Kidney (tissue), 14 donors: ENCODE measurements around the gene GPC6. TPM values are rescaled to one million over a fixed set of nuclear protein-coding genes. Genes with fewer than 3 reads are reported as not detected.

ENCODE experiments used
- DNase-seq, 5 donors: peaks; one replicate each; pipeline ENCODE4 v3.0.0-alpha.2; 2013 to 2020
- FAIRE-seq: peaks from 2 replicates; lab custom pipeline; 2012; peaks lifted over from hg19 to GRCh38; lab: Jason Lieb, UNC
- H3K27ac ChIP-seq, 2 donors: one replicate each; pipeline ENCODE4 v1.7.0; 2013; ENCODE audit warnings: low read depth in 2 of 2, low read length in 2 of 2, inconsistent platforms in 1 of 2
- H3K27me3 ChIP-seq: one replicate; pipeline ENCODE4 v1.7.1; 2013; ENCODE audit warnings: low read length, inconsistent platforms; ENCODE audit not compliant: control insufficient read depth, insufficient read depth
- H3K36me3 ChIP-seq, 3 donors: one replicate each; pipeline versions ENCODE4 v1.7.0 to v1.7.1; 2013; ENCODE audit warnings: low read length in 3 of 3, control low read depth in 1 of 3, inconsistent platforms in 1 of 3; ENCODE audit not compliant: insufficient read depth in 3 of 3, control insufficient read depth in 2 of 3
- H3K4me1 ChIP-seq, 3 donors: one replicate each; pipeline versions ENCODE4 v1.7.0 to v1.7.1; 2013; ENCODE audit warnings: low read length in 3 of 3, inconsistent platforms in 1 of 3, low read depth in 1 of 3; ENCODE audit not compliant: control insufficient read depth in 2 of 3, insufficient read depth in 2 of 3
- H3K4me3 ChIP-seq, 3 donors: one replicate each; pipeline versions ENCODE4 v1.7.0 to v1.8.1; 2013; ENCODE audit warnings: low read length in 3 of 3, control low read depth in 1 of 3, inconsistent platforms in 1 of 3
- H3K9ac ChIP-seq, 3 donors: one replicate each; pipeline versions ENCODE4 v1.7.0 to v1.7.1; 2013; ENCODE audit warnings: low read length in 3 of 3, control low read depth in 1 of 3, inconsistent platforms in 1 of 3
- H3K9me3 ChIP-seq, 3 donors: one replicate each; pipeline versions ENCODE4 v1.7.0 to v1.7.1; 2013; ENCODE audit warnings: low read length in 3 of 3, control low read depth in 1 of 3, inconsistent platforms in 1 of 3; ENCODE audit not compliant: control insufficient read depth in 2 of 3, insufficient read depth in 1 of 3
- intact Hi-C: fragments of 100-400 bp; cut with DNase I; formaldehyde crosslinking; loops from one replicate; pipeline ENCODE4 v1.11.1; 2022
- polyA plus RNA-seq: library from polyadenylated mRNA; stranded (reverse); fragments of 350-450 nt; fragmentation: Illumina TruSeq; extraction: RNeasy Lipid Tissue Mini Kit (QIAGEN cat#74804); gene quantifications from one replicate; pipeline ENCODE4 v1.2.3, GENCODE V29; 2014; ENCODE audit warnings: low read depth, low replicate concordance; ENCODE audit not compliant: insufficient read depth
- total RNA-seq: library from RNA; stranded (reverse); fragmentation: NEBNext Ultra II Directional; extraction: Animal tissue kit (Norgen Biotek cat#: 25700); gene quantifications from one replicate; pipeline ENCODE4 v1.2.1, GENCODE V29; 2021
- TF ChIP-seq, protein P1 (sequence below): IDR thresholded peaks from 3 replicates; pipeline ENCODE4 v1.5.1; 2012; ENCODE audit warnings: mild to moderate bottlenecking, moderate library complexity, borderline replicate concordance; ENCODE audit not compliant: insufficient read depth; ENCODE audit errors: extremely low read depth
- donor health status: control.
- donor health status: control.
- donor health status: control.
- donor health status: control.
- donor health status: control.
- donor health status: DM: yes; HTN: yes; CAD: no.
- donor health status: Normal renal cell carcinoma (clear cell type).

Gene GPC6
- total and polyA plus RNA-seq, 2 donors from 2014 or later, result 6.2 to 15.5 TPM

DNA sequence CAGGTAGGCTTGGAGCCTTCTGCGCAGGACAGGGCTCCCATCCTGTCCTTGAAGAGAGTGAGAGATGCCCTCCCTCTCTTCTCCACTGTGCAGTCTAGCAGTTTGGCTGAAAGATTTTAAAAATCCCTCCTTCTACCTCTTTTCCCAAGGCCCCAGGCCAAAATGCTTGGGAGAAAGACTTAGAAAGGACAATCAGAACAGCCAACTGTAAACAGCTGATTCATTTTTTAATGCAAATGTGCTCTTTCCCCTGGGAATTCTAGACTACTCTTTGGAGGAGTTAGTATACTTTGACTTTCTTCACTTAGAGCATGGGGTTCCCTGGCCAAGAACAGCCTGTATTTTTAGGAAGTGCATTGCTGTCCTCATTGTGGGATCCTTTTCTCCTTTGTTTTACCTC, 398.9 kb downstream of the GPC6 start:
- TF ChIP-seq, protein P1, sequence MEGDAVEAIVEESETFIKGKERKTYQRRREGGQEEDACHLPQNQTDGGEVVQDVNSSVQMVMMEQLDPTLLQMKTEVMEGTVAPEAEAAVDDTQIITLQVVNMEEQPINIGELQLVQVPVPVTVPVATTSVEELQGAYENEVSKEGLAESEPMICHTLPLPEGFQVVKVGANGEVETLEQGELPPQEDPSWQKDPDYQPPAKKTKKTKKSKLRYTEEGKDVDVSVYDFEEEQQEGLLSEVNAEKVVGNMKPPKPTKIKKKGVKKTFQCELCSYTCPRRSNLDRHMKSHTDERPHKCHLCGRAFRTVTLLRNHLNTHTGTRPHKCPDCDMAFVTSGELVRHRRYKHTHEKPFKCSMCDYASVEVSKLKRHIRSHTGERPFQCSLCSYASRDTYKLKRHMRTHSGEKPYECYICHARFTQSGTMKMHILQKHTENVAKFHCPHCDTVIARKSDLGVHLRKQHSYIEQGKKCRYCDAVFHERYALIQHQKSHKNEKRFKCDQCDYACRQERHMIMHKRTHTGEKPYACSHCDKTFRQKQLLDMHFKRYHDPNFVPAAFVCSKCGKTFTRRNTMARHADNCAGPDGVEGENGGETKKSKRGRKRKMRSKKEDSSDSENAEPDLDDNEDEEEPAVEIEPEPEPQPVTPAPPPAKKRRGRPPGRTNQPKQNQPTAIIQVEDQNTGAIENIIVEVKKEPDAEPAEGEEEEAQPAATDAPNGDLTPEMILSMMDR, result no peak
- DNase-seq (no peak), FAIRE-seq (no peak)
- H3K4me1 ChIP-seq, result no peaks in the 10 kb centered on the region
- H3K4me3 ChIP-seq, result no peak overlapping the region
- H3K27me3 ChIP-seq, result no peaks in the 10 kb centered on the region
- H3K9me3 ChIP-seq, result no peaks in the 10 kb centered on the region
- no peak overlapping the region for H3K27ac ChIP-seq
- no peak overlapping the region for H3K9ac ChIP-seq
- no peaks in the 10 kb centered on the region for H3K36me3 ChIP-seq
- intact Hi-C loops, result no loop called here

DNA sequence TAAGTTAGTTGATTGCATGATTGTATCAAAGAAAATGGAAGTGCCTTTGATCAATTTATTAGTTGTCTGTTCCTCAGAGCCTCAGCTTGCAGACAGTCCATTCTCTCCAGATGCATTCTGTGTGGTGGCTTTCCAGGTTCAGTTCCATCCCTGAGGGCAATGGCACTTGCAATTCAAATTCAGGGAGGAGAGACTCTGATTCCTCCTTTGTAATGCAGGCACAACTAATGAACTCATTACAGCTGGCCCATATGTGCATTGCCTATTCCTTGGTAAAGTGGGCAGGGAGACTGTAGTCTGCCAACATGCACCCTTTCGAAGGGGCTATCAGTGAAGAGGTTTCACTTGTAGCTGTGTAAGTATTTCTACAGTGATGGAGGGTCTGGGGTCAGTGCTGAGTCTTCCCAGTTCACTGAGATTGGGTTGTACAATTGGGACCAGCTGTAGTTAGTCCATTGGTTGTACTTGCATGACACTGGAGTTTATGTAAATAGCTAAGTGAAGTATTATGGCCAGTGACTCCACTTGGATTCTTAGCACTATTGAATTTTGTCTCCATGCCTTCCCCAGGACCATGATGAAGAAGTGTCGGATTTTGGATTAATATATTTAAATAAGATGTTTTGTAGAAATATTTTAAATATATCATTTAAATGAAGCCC, 401.7 kb downstream of the GPC6 start:
- Histone ChIP-seq H3K36me3 (no peaks in the 10 kb centered on the region), H3K9me3 (no peaks in the 10 kb centered on the region), H3K9ac (no peak overlapping the region), H3K4me1 (no peaks in the 10 kb centered on the region), H3K27me3 (no peaks in the 10 kb centered on the region), H3K4me3 (no peak overlapping the region), H3K27ac (no peak overlapping the region)
- DNase-seq, result no peak
- TF ChIP-seq, protein P1, result no peak
- FAIRE-seq, result no peak
- intact Hi-C loops, result no loop called here

DNA sequence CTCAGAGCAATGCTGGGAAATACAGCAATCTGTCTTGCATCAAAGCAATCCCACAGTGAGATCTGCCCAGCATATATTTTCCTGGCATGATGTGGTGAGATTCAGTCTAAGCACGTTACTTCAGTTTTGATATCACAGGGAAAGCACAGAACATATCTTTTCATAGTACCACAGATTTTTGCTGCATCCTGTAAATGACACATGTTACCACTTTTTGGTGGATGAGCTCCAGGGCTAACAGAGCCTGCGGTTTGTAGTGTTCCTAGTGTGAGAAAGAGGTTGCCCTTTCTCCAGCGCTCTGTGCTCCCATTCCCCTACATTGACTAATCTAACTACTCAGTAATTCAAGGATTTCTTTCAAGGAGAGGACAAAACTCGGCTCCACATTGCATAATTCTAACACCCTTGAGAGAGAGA, 409.0 kb downstream of the GPC6 start:
- TF ChIP-seq, protein P1, result no peak
- H3K9ac ChIP-seq, result no peak overlapping the region
- intact Hi-C loops, result no loop called here
- DNase-seq (no peak), FAIRE-seq (no peak)
- no peaks in the 10 kb centered on the region for H3K4me1 ChIP-seq
- no peaks in the 10 kb centered on the region for H3K36me3 ChIP-seq
- no peaks in the 10 kb centered on the region for H3K9me3 ChIP-seq
- no peak overlapping the region for H3K4me3 ChIP-seq
- H3K27ac ChIP-seq, result no peak overlapping the region
- H3K27me3 ChIP-seq, result no peaks in the 10 kb centered on the region

DNA sequence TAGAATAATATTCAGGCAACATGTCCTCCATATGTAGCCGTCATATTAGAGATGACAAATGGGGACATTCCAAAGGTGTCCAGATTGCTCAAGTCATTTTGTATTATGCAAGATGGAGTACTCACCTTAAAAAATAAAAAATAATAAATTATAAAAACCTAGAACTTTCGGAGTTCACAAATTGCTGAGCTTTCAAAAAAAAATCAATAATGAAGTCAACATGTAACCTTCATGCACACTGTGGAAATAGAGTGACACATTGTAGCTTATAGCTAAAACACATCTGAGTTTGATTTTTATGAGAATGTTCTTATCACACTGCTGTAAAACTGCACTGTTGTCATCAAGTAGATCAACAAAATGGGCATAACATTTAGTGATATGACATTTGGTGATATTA, 411.2 kb downstream of the GPC6 start:
- H3K9me3 ChIP-seq, result no peaks in the 10 kb centered on the region
- H3K4me1 ChIP-seq, result no peaks in the 10 kb centered on the region
- no peak overlapping the region for H3K27ac ChIP-seq
- TF ChIP-seq, protein P1, result no peak
- no peaks in the 10 kb centered on the region for H3K36me3 ChIP-seq
- H3K27me3 ChIP-seq, result no peaks in the 10 kb centered on the region
- H3K9ac ChIP-seq, result no peak overlapping the region
- DNase-seq (no peak), FAIRE-seq (no peak)
- H3K4me3 ChIP-seq, result no peak overlapping the region
- intact Hi-C loops, result no loop called here
